GM12873 (cell line): ENCODE results near the gene CTBP2.

Source experiments
- CTCF ChIP-seq: IDR thresholded peaks from 2 replicates; pipeline ENCODE4 v1.5.1; 2012; ENCODE audit warnings: low read depth, mild to moderate bottlenecking, moderate library complexity, low read length, control low read depth; ENCODE audit not compliant: insufficient read depth; ENCODE audit errors: missing control alignments

The CTBP2 gene

DNA sequence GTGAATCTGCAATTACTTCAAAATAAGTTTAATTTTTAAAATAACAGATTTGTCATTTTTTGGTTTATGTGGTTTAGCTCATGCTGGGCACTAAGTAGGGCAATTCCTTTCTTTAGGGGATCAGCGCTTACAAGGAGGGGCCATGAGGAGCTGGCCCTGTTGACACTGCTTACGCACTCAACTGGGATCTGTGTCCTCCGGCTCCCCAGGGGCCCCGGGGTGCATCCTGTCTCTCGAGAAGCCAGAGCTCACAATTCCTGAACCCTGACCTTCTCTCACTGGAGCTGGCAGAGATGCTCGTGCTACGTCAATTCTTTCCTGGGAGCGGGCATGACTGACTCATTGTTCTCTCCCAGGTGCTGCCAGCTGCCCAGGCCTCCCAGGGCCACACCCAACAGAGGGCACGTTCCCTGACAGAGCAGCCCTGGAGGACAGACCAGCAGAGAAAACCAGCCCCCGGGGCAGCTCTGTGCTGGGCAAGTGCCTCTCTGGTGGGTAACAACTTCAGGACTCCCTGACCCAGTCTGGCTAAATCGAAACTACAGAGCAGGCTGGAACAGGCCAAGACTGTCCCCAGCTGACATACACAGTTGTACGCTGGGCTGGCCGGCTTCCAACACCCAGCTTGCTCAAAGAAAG lies 36.8 kb downstream of the CTBP2 start:
- no peak for TF ChIP-seq CTCF

- no peak for TF ChIP-seq CTCF
These were observed 37.8 kb downstream of the CTBP2 start for GRCh38 chr10:125122566-125122965.

DNA sequence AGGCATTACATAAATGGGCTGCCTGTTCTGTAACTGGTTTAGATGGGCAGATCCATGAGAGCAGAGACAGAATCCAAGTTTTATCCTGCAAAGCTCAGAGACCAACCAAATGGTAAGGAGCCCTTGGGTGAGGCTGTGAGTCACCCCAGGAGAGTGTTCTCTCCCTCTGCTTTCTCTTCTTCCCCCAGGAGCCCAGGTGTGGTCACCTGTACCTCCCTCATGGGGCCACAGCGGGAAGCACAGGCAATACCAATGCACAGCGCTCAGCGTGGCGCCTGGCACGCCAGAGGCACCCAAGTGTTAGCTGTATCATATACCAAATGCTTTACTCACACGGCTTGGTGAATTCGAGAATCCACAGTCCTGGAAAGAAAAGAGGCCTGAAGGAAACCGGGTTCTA lies 39.4 kb downstream of the CTBP2 start:
- no peak for TF ChIP-seq CTCF

- no peak for TF ChIP-seq CTCF
These were observed 40.2 kb downstream of the CTBP2 start for GRCh38 chr10:125120053-125120710.

DNA sequence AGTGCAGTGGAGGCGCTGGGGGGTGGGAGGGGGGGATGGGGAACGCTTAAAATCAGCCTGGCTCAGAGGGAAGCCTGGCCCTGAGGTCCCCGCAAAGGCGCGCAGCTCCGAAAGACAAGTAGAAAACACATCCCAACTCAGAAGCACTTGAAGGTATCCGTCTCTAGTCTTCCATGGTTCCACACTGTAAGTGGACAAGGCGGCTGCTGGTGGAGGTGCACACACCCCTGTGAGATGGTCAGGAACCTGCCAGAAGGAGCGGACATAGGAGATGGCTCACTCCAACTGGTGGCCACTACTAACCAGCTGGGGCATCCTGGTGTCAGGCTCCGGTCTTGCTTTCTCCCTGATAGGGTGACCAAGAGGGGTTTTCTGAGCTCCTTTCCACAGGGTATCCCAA lies 41.7 kb downstream of the CTBP2 start:
- no peak for TF ChIP-seq CTCF

DNA sequence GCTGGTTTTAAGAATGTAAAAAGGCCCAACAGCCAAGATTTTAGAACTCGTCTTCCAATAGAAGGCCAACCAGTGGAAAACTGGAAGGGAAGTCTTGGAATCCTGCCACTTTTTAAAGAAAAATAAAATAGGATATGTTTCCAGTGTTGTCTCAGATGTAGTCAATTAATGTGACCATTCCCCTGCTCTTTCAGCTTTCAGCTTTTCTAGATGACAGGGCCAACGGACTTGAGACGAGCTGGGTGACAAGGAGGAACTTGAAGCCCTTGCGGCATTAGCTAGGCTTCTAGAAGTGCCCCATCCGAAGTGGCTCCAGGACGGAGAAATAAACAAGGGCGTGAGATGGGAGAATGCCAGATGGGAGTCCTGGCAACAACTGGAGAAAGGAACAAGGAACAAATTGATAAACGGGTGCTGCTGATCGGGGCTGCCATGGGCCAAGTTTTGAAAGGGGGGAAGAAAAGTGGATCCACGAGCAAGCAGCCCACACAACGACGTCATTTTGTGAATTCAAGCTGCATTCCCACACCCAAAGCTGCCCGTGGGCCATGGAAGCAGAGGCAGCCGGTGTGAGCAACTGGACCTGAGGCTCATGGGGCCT lies 42.3 kb downstream of the CTBP2 start:
- TF ChIP-seq CTCF = no peak

DNA sequence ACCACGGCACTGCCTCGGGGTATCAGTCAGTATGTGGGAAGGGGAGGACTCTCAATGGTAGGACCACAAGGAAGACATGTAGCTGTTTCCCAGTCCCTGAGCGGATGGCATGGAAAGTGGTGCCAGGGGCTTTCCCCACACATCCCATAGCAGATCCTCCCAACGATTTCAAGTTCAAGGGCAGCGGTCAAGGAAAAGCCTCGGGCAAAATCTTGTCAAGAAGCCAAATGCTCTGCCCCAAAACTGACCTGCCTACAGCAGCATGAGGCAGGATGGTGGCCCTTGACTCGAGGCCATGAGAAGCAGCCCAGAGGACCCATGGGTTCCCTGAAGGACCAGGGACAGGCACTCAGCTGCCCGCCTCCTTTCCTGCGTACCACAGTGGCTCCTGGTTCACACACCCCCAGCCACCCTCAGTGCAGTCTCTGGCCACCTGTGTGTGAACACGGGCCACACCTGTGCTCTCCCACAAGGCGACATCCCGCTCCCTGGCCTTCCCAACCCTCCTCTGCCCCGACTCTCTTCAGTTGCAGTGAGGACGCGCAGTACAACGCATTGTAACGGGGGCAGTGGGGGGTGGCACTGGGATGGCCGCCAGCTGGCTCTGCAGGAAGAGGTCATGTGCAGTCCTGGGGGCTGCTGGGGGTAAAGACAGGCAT lies 43.6 kb downstream of the CTBP2 start:
- no peak for TF ChIP-seq CTCF
